HepG2 (cell line): ENCODE results near the gene WNT4. TPM values are rescaled to one million over a fixed set of nuclear protein-coding genes. Genes with fewer than 3 reads are reported as not detected.

ENCODE experiments used
- IRX3 ChIP-seq: sonication (generic); formaldehyde crosslinking; IDR thresholded peaks from 2 replicates; pipeline ENCODE4 v1.8.1; 2023; ENCODE audit warnings: mild to moderate bottlenecking, low read depth, missing genetic modification reagents, borderline replicate concordance
- PRPF4 ChIP-seq: fragments of 200-400 bp; formaldehyde crosslinking; IDR thresholded peaks from 2 replicates; pipeline ENCODE4 v1.6.1; 2016; ENCODE audit warnings: low read length, low read depth; ENCODE audit not compliant: poor library complexity, severe bottlenecking
- RFX1 ChIP-seq: fragments of 450-650 bp; IDR thresholded peaks from 2 replicates; pipeline ENCODE4 v1.6.1; 2017
- SP1 ChIP-seq, 2 experiments: fragments of 450-650 bp in 1 of 2; sonication (generic) in 1 of 2; formaldehyde crosslinking in 1 of 2; IDR thresholded peaks; 2 replicates each; pipeline versions ENCODE4 v1.4.0 to v1.6.1; 2016 to 2020; ENCODE audit warnings: missing genetic modification reagents in 1 of 2
- ZBTB2 ChIP-seq: sonication (generic); formaldehyde crosslinking; IDR thresholded peaks from 2 replicates; pipeline ENCODE4 v1.8.0; 2022; ENCODE audit warnings: low read depth, missing genetic modification reagents
- ZSCAN21 ChIP-seq: sonication (generic); formaldehyde crosslinking; IDR thresholded peaks from 2 replicates; pipeline ENCODE4 v1.8.0; 2022; ENCODE audit warnings: mild to moderate bottlenecking, missing genetic modification reagents, moderate library complexity, borderline replicate concordance
- ZSCAN31 ChIP-seq: sonication (generic); formaldehyde crosslinking; IDR thresholded peaks from 2 replicates; pipeline ENCODE4 v1.5.0; 2020; ENCODE audit warnings: low read depth, mild to moderate bottlenecking, missing genetic modification reagents
- polyA plus RNA-seq, 8 experiments: library from polyadenylated mRNA; depleted of rRNA in 3 of 8; stranded (reverse) in 7 of 8; unstranded in 1 of 8; fragments of >200 nt; fragmentation: Illumina TruSeq in 4 of 8; extraction: Trizol in 4 of 8; gene quantifications; 2 replicates each; pipeline versions ENCODE4 v1.2.1 to v1.2.3, GENCODE V29; 2011 to 2016; ENCODE audit warnings: low read depth in 4 of 8, missing spikeins in 1 of 8, mixed read lengths in 1 of 8; ENCODE audit not compliant: insufficient read depth in 1 of 8
- total RNA-seq, 5 experiments: library from RNA; depleted of rRNA; stranded (reverse); fragments of >200 nt; fragmentation: Illumina TruSeq; extraction: Trizol; gene quantifications; 2 replicates each; pipeline ENCODE4 v1.2.3, GENCODE V29; 2016; ENCODE audit warnings: low read depth in 1 of 5
- TF ChIP-seq, protein P1 (sequence below): IDR thresholded peaks from 2 replicates; pipeline ENCODE4 v1.6.1; 2016; ENCODE audit warnings: low read depth, missing genetic modification reagents, missing compliant biosample characterization
- TF ChIP-seq, protein P2 (sequence below): sonication (generic); formaldehyde crosslinking; IDR thresholded peaks from 2 replicates; pipeline ENCODE4 v1.4.0; 2020; ENCODE audit warnings: missing genetic modification reagents

The WNT4 gene
- total and polyA plus RNA-seq, 2 of the 13 experiments (the other 11 are each of a cell fraction or from before 2014, with no cell fraction given): not detected

- TF ChIP-seq, protein P1, sequence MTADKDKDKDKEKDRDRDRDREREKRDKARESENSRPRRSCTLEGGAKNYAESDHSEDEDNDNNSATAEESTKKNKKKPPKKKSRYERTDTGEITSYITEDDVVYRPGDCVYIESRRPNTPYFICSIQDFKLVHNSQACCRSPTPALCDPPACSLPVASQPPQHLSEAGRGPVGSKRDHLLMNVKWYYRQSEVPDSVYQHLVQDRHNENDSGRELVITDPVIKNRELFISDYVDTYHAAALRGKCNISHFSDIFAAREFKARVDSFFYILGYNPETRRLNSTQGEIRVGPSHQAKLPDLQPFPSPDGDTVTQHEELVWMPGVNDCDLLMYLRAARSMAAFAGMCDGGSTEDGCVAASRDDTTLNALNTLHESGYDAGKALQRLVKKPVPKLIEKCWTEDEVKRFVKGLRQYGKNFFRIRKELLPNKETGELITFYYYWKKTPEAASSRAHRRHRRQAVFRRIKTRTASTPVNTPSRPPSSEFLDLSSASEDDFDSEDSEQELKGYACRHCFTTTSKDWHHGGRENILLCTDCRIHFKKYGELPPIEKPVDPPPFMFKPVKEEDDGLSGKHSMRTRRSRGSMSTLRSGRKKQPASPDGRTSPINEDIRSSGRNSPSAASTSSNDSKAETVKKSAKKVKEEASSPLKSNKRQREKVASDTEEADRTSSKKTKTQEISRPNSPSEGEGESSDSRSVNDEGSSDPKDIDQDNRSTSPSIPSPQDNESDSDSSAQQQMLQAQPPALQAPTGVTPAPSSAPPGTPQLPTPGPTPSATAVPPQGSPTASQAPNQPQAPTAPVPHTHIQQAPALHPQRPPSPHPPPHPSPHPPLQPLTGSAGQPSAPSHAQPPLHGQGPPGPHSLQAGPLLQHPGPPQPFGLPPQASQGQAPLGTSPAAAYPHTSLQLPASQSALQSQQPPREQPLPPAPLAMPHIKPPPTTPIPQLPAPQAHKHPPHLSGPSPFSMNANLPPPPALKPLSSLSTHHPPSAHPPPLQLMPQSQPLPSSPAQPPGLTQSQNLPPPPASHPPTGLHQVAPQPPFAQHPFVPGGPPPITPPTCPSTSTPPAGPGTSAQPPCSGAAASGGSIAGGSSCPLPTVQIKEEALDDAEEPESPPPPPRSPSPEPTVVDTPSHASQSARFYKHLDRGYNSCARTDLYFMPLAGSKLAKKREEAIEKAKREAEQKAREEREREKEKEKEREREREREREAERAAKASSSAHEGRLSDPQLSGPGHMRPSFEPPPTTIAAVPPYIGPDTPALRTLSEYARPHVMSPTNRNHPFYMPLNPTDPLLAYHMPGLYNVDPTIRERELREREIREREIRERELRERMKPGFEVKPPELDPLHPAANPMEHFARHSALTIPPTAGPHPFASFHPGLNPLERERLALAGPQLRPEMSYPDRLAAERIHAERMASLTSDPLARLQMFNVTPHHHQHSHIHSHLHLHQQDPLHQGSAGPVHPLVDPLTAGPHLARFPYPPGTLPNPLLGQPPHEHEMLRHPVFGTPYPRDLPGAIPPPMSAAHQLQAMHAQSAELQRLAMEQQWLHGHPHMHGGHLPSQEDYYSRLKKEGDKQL (CRISPR knock-in tag): no peak
- no peak for TF ChIP-seq SP1 (IDR thresholded peaks at IDR 0.05)
- TF ChIP-seq SP1 (CRISPR knock-in tag; IDR thresholded peaks at IDR 0.05): no peak
- no peak for TF ChIP-seq ZBTB2 (CRISPR knock-in tag)
- no peak for TF ChIP-seq PRPF4
- no peak for TF ChIP-seq IRX3
- no peak for TF ChIP-seq ZSCAN31 (CRISPR knock-in tag)
- TF ChIP-seq, protein P2, sequence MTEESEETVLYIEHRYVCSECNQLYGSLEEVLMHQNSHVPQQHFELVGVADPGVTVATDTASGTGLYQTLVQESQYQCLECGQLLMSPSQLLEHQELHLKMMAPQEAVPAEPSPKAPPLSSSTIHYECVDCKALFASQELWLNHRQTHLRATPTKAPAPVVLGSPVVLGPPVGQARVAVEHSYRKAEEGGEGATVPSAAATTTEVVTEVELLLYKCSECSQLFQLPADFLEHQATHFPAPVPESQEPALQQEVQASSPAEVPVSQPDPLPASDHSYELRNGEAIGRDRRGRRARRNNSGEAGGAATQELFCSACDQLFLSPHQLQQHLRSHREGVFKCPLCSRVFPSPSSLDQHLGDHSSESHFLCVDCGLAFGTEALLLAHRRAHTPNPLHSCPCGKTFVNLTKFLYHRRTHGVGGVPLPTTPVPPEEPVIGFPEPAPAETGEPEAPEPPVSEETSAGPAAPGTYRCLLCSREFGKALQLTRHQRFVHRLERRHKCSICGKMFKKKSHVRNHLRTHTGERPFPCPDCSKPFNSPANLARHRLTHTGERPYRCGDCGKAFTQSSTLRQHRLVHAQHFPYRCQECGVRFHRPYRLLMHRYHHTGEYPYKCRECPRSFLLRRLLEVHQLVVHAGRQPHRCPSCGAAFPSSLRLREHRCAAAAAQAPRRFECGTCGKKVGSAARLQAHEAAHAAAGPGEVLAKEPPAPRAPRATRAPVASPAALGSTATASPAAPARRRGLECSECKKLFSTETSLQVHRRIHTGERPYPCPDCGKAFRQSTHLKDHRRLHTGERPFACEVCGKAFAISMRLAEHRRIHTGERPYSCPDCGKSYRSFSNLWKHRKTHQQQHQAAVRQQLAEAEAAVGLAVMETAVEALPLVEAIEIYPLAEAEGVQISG: no peak
- TF ChIP-seq RFX1: no peak
- TF ChIP-seq ZSCAN21: no peak
Observed at GRCh38 chr1:22163564-22163963, 20.7 kb upstream of the WNT4 start (continued).
